ENCODE results near the gene CHD2.
"Not testable (repeated sequence)": the region's sequence is repeated elsewhere in the genome, so short reads cannot be mapped to it uniquely, and the experiment has no call there.

CHD2 gene

GRCh38 chr15:93052090-93052879, 152.2 kb downstream of the CHD2 start:
- DNase-seq = no peak

DNA sequence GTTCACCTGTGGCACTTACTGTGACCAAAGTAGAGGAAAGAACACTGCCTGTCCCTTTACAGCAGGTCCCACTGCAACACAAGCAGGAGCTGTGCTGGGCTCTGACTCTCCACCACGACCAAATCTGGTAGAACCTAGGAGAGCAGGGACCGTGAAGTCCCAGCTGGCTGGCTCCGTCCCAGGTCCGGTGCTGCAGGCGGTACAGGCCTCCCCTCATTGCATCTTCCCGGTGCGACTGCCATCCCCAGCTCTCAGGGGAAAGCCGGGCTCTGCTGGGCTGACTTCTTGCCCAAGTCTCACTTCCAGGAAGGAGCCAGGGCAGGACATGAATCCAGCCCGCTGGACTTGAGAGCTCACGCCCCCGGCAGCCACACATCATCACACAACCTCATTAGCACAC, 155.1 kb downstream of the CHD2 start:
- DNase-seq = no peak

DNA sequence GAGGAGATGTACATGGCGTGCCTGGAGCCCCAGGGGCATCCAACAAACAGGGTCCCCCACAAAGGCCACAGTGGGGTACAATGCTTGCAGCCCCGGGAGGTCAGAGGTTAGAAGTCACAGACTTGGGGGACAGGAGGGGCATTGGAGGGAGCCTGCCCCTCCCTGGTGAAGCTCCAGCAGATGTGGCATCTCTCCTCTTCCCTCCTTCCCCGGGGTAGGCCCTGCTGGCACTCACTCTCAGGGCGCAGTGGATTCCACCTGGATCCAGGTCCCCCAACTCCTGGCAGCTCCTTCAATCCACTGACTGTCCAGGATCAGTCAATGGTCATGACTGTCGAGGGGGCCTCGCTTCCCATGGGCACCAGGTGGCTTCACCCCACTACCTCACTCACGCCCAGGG, 156.7 kb downstream of the CHD2 start:
- no peak for DNase-seq

- no peak for DNase-seq
Measured at GRCh38 chr15:93057618-93058017, 157.5 kb downstream of the CHD2 start.

GRCh38 chr15:93058128-93058527, 158.0 kb downstream of the CHD2 start:
- DNase-seq = no peak

DNA sequence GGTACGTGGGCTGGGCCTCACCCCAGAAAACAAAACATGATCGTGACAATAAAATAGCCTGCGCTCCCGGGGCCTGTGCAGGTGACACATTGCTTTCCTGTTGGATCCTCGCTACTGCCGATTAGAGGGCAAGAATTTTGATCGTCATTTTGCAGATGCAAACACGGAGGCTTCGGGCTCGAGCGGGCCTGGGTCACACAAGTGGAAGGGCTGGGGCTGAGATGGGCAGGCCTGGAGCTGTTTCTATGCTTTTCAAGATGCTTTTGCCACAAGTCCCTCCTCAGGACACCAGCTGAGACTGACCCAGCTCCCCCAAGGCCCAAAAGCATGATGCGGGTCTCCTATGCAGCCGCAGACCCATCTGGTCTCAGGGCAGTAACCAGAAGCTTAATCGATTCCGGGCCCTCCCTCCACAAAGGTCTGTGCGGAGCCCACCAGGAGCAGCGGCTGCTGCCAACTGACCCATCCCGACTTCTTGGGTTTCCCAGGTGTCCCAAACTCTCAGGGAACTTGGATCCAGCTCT, 158.8 kb downstream of the CHD2 start:
- DNase-seq = no peak

DNA sequence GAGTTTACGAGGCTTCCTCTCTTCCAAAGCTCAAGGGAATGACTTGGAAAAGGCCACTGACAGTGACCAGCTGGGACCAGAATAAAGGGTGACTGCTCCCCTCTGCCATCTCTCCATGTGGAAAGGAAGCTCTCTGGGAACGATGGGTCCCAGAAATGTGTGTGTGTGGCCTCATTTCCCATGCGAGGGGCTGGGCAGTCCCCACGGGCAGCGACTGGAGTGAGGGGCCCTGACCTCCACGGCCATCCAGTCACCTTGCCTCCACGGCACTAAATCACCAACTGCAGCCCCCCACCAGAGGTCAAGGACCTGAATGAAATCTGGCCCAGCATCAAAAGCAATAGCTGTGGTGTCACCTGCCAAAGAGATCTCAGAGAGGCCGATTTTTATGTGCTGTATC, 159.3 kb downstream of the CHD2 start:
- DNase-seq = no peak

DNA sequence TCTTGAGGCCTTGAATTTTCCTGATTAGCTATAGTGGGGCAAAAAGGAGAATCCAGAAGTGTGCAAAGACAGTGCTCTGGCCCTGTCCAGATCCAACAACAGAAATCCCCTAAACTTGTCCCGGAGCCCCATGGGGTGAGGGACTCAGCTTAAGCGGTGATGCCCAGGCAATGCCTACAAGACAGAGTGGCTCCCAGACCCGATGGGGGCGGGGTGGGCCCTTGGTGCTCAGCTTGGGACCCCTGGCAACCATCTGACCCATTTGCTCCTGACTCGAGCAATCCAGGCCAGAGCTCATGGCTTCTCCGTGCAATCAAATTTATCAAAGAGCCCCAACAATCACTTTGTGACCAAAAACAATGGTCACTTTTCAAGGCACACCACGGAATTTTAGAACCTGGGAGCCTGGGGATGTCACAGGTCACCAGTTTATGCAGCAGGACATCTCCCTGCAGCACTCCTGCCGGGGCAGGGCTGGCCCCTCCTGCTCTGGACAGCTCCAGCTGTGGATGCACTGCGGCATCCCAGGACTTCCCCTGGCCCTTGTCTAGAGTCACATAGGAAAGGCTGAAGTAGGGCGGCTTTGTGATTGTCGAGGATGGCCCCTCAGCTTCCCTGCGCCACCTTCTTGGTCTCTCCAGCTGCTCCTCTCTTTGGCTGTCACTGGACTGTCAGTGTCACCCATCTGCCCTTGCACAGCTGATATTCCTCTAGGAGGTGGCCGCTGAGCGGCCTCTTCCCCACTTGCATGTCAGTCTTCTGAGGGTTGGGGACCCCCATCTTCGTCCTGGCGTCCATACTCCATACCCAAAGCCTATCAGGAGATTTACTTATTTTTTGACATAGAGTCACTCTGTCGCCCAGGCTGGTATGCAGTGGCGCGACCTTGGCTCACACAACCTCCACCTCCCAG, 160.5 kb downstream of the CHD2 start:
- no peak for DNase-seq

- not testable (repeated sequence) for DNase-seq
Measured at GRCh38 chr15:93062628-93063261, 162.6 kb downstream of the CHD2 start.

DNA sequence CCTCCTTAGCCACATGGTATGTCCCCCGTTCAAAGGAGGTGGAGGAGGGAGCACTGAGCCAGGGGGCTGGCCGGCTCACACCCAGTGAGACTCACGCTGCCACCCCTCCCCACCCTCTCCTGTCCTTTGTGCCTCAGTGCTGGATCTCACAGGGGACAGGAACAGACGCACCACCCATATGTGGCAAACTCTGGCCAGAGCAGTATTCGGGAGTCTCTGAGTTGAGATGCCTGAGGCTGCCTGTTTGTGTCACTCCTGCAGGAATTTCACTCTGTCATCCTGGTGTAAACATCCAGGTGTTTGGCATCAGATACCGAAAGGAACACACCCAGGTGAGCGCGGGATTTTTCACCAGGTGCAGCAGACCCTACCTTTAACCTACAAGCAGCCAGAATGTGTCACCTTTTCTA, 163.1 kb downstream of the CHD2 start:
- DNase-seq = no peak

GRCh38 chr15:93063796-93064690, 163.9 kb downstream of the CHD2 start:
- no peak for DNase-seq

DNA sequence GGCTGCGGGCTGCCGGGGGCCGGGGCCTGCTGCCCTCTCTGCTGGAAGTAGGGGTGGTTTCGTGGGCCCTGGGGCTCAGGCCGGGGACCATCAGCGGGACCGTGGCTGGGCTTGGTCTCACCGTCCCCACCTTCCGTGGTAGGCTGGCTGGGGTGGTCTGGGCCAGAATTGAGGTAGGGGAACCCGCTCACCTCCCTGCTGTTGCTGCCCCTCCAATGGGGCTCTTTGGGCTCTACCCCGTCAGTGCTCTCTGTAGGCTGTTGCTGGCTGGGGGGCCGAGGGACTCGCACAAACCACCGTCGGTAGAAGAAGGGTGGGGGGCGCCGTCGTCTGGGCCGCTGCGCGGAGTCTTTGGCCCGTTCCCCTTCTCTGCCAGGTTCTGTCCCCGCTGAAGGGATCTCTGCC, 165.5 kb downstream of the CHD2 start:
- no peak for DNase-seq

DNA sequence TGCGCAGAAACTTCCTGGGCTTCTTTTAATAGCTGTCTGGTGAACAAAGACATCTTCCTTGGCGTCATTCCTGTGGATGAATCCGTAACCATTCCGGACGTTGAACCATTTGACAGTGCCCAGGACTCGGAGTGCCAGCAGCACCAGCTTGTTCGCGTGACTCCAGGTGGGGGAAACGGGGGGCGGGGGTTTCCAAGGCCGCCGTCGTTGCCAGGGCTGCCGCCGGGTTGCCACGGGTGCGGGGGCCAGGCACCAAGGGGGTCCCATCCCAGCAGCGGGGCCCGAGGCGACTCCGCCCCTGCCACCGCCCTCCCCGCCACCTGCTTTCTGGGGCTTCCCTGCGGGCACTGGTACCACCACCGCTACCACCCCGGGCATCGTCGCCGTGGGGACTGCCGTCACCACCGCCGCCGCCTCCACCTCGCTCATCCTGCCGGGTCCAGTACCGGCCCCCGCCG, 166.1 kb downstream of the CHD2 start:
- DNase-seq = no peak

GRCh38 chr15:93066834-93067648, 166.9 kb downstream of the CHD2 start:
- DNase-seq = peak; percentile 17

GRCh38 chr15:93067649-93068085, 167.5 kb downstream of the CHD2 start:
- DNase-seq = no peak

GRCh38 chr15:93068581-93069199, 168.6 kb downstream of the CHD2 start:
- no peak for DNase-seq

GRCh38 chr15:93070132-93070531, 170.0 kb downstream of the CHD2 start:
- peak; percentile 66 for DNase-seq

GRCh38 chr15:93070551-93071296, 170.6 kb downstream of the CHD2 start:
- DNase-seq = no peak

- no peak for DNase-seq
Measured at GRCh38 chr15:93071469-93071936, 171.4 kb downstream of the CHD2 start.

GRCh38 chr15:93072011-93072410, 171.9 kb downstream of the CHD2 start:
- DNase-seq = peak; percentile 67

All from femur (tissue), 1 donor.